A549 (cell line): ENCODE measurements around the gene SLC5A10.

Source experiments
- EP300 ChIP-seq, 2 experiments: fragments of >200 bp; sonication (Bioruptor Twin); formaldehyde crosslinking; IDR thresholded peaks; 2 replicates in 1 of 2; 3 replicates in 1 of 2; pipeline ENCODE4 v1.6.1; 2016 to 2017
- ESRRA ChIP-seq: fragments of 150-350 bp; IDR thresholded peaks from 2 replicates; pipeline ENCODE4 v1.6.1; 2014; ENCODE audit warnings: mild to moderate bottlenecking, low read length, borderline replicate concordance
- FOSL2 ChIP-seq, 2 experiments: fragments of 450-650 bp in 1 of 2; fragments of >200 bp in 1 of 2; sonication (Bioruptor Twin) in 1 of 2; formaldehyde crosslinking; IDR thresholded peaks; 2 replicates each; pipeline versions ENCODE4 v1.5.0 to v1.6.1; 2016 to 2020; ENCODE audit warnings: mild to moderate bottlenecking in 1 of 2, moderate library complexity in 1 of 2
- MYC ChIP-seq: IDR thresholded peaks from 2 replicates; pipeline ENCODE4 v1.6.1; 2012; ENCODE audit warnings: mild to moderate bottlenecking, inconsistent platforms, low read length, improper control_type of control experiment, borderline replicate concordance
- NPAS2 ChIP-seq: fragments of 250-450 bp; sonication (Bioruptor Pico); IDR thresholded peaks from 2 replicates; pipeline ENCODE4 v1.8.0; 2022; ENCODE audit warnings: mild to moderate bottlenecking, moderate library complexity, borderline replicate concordance
- POLR2A ChIP-seq: IDR thresholded peaks from 2 replicates; pipeline ENCODE4 v1.6.1; 2012; ENCODE audit warnings: mild to moderate bottlenecking, low read length
- RAD21 ChIP-seq, 2 experiments: fragments of >200 bp in 1 of 2; sonication (Bioruptor Twin) in 1 of 2; formaldehyde crosslinking in 1 of 2; IDR thresholded peaks in 1 of 2; conservative IDR thresholded peaks in 1 of 2; 2 replicates in 1 of 2; 3 replicates in 1 of 2; pipeline ENCODE4 v1.6.1; 2012 to 2018; ENCODE audit warnings: inconsistent platforms in 1 of 2
- RNF2 ChIP-seq: fragments of 200-600 bp; sonication (generic); IDR thresholded peaks from 2 replicates; pipeline ENCODE4 v1.6.1; 2016; ENCODE audit warnings: low read depth, mild to moderate bottlenecking, antibody characterized with exemption, moderate library complexity, borderline replicate concordance
- TF ChIP-seq, protein P1 (sequence below): IDR thresholded peaks from 2 replicates; pipeline ENCODE4 v1.6.1; 2012
- TF ChIP-seq, protein P2 (sequence below): fragments of >200 bp; sonication (Bioruptor Twin); formaldehyde crosslinking; IDR thresholded peaks from 3 replicates; pipeline ENCODE4 v1.5.1; 2016
- TF ChIP-seq, protein P3 (sequence below): fragments of 450-650 bp; IDR thresholded peaks from 2 replicates; pipeline ENCODE4 v1.6.1; 2014; ENCODE audit warnings: antibody characterized with exemption

DNA sequence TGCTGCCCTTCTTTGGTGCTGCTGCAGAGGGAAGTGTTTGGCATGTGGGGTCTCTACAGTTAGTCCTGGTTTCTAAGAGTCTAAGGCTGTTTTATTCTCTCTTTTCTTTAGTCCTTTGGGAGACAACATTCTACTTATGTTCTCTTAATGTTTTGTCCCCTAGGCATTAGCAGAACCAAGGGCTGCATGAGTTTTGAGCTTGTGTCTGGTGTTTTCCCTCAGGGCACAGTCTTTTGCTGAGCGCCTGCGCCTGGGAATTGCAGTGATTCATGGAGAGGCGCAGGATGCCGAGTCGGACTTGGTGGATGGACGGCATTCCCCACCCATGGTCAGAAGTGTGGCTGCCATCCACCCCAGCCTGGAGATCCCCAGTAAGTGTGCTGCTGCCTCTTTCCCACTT is 41.1 kb upstream of the SLC5A10 start:
- TF ChIP-seq, protein P1, sequence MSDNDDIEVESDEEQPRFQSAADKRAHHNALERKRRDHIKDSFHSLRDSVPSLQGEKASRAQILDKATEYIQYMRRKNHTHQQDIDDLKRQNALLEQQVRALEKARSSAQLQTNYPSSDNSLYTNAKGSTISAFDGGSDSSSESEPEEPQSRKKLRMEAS: no peak
- TF ChIP-seq RNF2: no peak
- no peak for TF ChIP-seq RAD21 (conservative IDR thresholded peaks at IDR 0.05 in 1 of 2, IDR thresholded peaks at IDR 0.05 in 1 of 2)
- no peak for TF ChIP-seq EP300 (IDR thresholded peaks at IDR 0.05)
- TF ChIP-seq POLR2A: no peak
- TF ChIP-seq, protein P2, sequence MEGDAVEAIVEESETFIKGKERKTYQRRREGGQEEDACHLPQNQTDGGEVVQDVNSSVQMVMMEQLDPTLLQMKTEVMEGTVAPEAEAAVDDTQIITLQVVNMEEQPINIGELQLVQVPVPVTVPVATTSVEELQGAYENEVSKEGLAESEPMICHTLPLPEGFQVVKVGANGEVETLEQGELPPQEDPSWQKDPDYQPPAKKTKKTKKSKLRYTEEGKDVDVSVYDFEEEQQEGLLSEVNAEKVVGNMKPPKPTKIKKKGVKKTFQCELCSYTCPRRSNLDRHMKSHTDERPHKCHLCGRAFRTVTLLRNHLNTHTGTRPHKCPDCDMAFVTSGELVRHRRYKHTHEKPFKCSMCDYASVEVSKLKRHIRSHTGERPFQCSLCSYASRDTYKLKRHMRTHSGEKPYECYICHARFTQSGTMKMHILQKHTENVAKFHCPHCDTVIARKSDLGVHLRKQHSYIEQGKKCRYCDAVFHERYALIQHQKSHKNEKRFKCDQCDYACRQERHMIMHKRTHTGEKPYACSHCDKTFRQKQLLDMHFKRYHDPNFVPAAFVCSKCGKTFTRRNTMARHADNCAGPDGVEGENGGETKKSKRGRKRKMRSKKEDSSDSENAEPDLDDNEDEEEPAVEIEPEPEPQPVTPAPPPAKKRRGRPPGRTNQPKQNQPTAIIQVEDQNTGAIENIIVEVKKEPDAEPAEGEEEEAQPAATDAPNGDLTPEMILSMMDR: no peak
- no peak for TF ChIP-seq ESRRA
- TF ChIP-seq NPAS2 (CRISPR knock-in tag): no peak
- TF ChIP-seq, protein P3, sequence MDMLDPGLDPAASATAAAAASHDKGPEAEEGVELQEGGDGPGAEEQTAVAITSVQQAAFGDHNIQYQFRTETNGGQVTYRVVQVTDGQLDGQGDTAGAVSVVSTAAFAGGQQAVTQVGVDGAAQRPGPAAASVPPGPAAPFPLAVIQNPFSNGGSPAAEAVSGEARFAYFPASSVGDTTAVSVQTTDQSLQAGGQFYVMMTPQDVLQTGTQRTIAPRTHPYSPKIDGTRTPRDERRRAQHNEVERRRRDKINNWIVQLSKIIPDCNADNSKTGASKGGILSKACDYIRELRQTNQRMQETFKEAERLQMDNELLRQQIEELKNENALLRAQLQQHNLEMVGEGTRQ: no peak
- no peak for TF ChIP-seq FOSL2 (IDR thresholded peaks at IDR 0.05)
- no peak for TF ChIP-seq FOSL2 (CRISPR knock-in tag; IDR thresholded peaks at IDR 0.05)
- TF ChIP-seq MYC: no peak
